Esophagus (tissue), 2 donors: ENCODE measurements around the gene MFNG. TPM values are rescaled to one million over a fixed set of nuclear protein-coding genes. Genes with fewer than 3 reads are reported as not detected.

Source experiments
- H3K27ac ChIP-seq, 2 donors: one replicate each; pipeline ENCODE4 v1.5.1; 2013; ENCODE audit warnings: low read depth in 2 of 2, mild to moderate bottlenecking in 2 of 2, inconsistent platforms in 1 of 2, low read length in 1 of 2, moderate library complexity in 1 of 2
- H3K27me3 ChIP-seq, 2 donors: one replicate each; pipeline ENCODE4 v1.6.1; 2013; ENCODE audit warnings: low read length in 2 of 2, control low read depth in 1 of 2, mild to moderate bottlenecking in 1 of 2; ENCODE audit not compliant: insufficient read depth in 2 of 2, control insufficient read depth in 1 of 2
- H3K36me3 ChIP-seq, 2 donors: one replicate each; pipeline ENCODE4 v1.6.1; 2013; ENCODE audit warnings: low read length in 1 of 2; ENCODE audit not compliant: control insufficient read depth in 2 of 2, insufficient read depth in 2 of 2
- H3K4me1 ChIP-seq, 2 donors: one replicate each; pipeline ENCODE4 v1.6.1; 2013; ENCODE audit warnings: low read length in 1 of 2; ENCODE audit not compliant: control insufficient read depth in 2 of 2, insufficient read depth in 2 of 2
- H3K4me3 ChIP-seq, 2 donors: one replicate each; pipeline ENCODE4 v1.5.1; 2013; ENCODE audit warnings: low read length in 2 of 2, mild to moderate bottlenecking in 2 of 2, low read depth in 1 of 2, moderate library complexity in 1 of 2
- H3K9me3 ChIP-seq, 2 donors: one replicate each; pipeline ENCODE4 v1.6.1; 2013; ENCODE audit warnings: mild to moderate bottlenecking in 2 of 2, low read depth in 1 of 2, low read length in 1 of 2, moderate library complexity in 1 of 2; ENCODE audit not compliant: control insufficient read depth in 2 of 2, insufficient read depth in 1 of 2
- WGBS, 2 donors: extraction: QIAGEN DNeasy Blood & Tissue Kit; methylation state at CpG; one replicate each; pipeline ENCODE4 v1.1.7; 2013; 5-methylcytosine and 5-hydroxymethylcytosine counted together
- polyA plus RNA-seq, 2 donors: library from polyadenylated mRNA; stranded (reverse); fragments of 200-250 nt; gene quantifications; one replicate each; pipeline ENCODE4 v1.2.3, GENCODE V29; 2013
- donor health status: healthy with polysubstance abuse.
- donor health status: Bipolar disorder and iron deficiency.

MFNG gene
- polyA plus RNA-seq, 2 donors, result 2.6 to 3.1 TPM

DNA sequence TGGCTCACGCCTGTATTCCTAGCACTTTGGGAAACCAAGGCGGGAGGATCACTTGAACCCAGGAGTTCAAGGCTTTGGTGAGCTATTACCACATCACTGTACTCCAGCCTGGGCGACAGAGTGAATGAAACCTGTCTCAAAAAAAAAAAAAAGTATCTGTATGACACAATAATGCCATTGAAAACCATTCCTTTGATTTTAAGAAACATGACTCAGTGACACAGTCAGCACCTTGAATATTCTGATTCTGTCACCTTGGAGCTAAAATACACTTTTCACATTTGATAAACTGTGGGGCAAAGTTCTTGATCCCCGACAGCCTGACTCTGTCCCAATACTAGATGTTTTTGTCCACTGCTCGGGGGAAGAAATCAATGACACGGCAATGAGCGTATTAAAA lies 42.2 kb downstream of the MFNG start:
- no peaks in the 10 kb centered on the region for H3K36me3 ChIP-seq
- WGBS, 2 donors, result 70 to 72% methylated on average over 7 of the region's 7 CpGs
- H3K4me3 ChIP-seq, result no peak overlapping the region
- H3K9me3 ChIP-seq, result peaks cover 0 to 8% of the 10 kb centered on the region in 2 donors
- H3K4me1 ChIP-seq, result no peaks in the 10 kb centered on the region
- H3K27me3 ChIP-seq, result peaks cover 0 to 3% of the 10 kb centered on the region in 2 donors
- no peak overlapping the region for H3K27ac ChIP-seq

DNA sequence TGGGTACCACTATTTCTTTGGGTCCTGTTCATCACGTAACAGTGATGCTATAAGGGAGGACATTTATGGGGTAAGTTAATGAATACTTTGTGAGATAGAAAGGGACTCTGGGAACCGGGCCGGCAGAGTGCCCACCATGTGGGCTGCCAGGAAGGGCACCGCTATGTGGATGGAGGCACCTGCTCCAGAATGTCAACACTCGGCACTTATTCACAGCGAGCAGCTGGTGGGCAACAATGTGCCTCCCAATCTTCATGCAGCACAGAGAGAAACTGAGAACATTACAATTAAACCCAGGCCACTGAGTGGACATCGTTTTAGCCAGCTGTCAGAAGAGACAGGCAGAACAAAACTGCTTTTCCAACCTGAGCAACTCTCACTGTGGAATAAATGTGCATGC lies 43.1 kb downstream of the MFNG start:
- H3K27me3 ChIP-seq, result peaks cover 0 to 3% of the 10 kb centered on the region in 2 donors
- no peak overlapping the region for H3K4me3 ChIP-seq
- H3K9me3 ChIP-seq, result peaks cover 0 to 8% of the 10 kb centered on the region in 2 donors
- no peak overlapping the region for H3K27ac ChIP-seq
- H3K36me3 ChIP-seq, result no peaks in the 10 kb centered on the region
- H3K4me1 ChIP-seq, result no peaks in the 10 kb centered on the region
- 86% methylated on average over 7 of the region's 7 CpGs for WGBS, 2 donors

DNA sequence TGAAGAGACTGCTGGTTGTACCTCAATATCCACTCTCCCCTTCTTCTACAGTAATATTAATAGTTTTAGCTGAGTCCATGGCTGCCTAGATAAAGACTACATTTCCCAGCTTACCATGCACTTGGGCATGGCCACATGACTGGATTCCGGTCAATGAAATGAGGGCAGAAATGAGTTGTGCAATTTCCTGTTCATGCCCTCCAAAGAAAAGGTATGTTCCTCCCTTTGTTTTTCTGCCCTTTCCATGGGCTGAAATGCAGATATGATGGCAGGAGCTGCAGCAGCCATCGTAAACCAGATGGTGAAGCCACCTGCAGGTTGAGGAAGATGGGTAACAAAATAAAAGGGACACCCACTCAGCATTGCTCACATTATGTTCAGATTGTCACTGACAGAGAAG lies 43.6 kb downstream of the MFNG start:
- 81 to 82% methylated on average over 2 of the region's 2 CpGs for WGBS, 2 donors
- H3K27me3 ChIP-seq, result peaks cover 0 to 3% of the 10 kb centered on the region in 2 donors

DNA sequence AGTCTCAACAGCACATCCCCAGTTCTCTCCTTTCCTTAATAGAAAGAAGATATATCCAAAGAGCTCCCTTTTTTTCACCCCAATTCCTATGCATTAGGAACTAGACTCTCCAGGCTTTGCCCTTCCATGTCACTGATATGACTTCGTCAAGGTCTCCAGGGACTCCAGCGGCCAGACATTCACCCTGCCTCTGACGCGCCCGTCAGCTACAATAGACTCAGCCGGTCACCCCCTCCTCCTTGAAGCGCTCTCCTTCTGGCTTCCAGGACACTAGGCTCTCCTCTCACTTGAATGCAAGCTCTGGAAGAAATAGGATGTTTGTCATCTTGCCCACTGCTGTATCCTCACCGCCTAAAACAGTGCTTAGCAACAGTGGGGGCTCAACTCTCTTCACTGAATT lies 44.0 kb downstream of the MFNG start:
- 66 to 68% methylated on average over 8 of the region's 8 CpGs for WGBS, 2 donors
- H3K27me3 ChIP-seq, result peaks cover 0 to 3% of the 10 kb centered on the region in 2 donors

More for the DNA sequence above, 43.6 kb downstream of the MFNG start:
- Histone ChIP-seq H3K9me3 (peaks cover 0 to 8% of the 10 kb centered on the region in 2 donors), H3K36me3 (no peaks in the 10 kb centered on the region), H3K4me1 (no peaks in the 10 kb centered on the region), H3K27ac (no peak overlapping the region), H3K4me3 (no peak overlapping the region)

DNA sequence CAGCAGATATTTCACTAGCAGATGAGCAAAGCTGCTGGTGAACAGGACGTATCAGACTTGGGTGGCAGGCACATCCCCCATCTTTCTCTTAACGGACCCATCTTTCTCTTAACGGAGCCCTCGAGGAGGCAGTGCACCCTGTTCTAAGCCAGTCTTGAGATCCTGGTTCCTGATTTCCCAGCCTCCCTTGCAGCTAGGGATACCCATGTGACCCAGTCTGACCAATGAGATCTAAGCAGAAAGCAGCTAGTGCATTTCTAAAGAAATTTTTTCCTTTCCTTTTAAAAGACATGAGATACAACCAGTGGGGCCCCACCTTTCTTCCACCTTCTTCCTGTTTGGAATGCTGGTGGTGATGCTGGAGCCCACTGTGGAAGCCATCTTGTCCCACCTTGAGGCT lies 45.3 kb downstream of the MFNG start:
- peaks cover 0 to 3% of the 10 kb centered on the region in 2 donors for H3K27me3 ChIP-seq
- 83 to 87% methylated on average over 4 of the region's 4 CpGs for WGBS, 2 donors
- H3K27ac ChIP-seq, result no peak overlapping the region
- no peak overlapping the region for H3K4me3 ChIP-seq
- H3K9me3 ChIP-seq, result peaks cover 0 to 8% of the 10 kb centered on the region in 2 donors
- H3K4me1 ChIP-seq, result no peaks in the 10 kb centered on the region
- no peaks in the 10 kb centered on the region for H3K36me3 ChIP-seq

More for the DNA sequence above, 44.0 kb downstream of the MFNG start:
- Histone ChIP-seq H3K4me3 (no peak overlapping the region), H3K27ac (no peak overlapping the region), H3K4me1 (no peaks in the 10 kb centered on the region), H3K9me3 (peaks cover 0 to 8% of the 10 kb centered on the region in 2 donors), H3K36me3 (no peaks in the 10 kb centered on the region)

DNA sequence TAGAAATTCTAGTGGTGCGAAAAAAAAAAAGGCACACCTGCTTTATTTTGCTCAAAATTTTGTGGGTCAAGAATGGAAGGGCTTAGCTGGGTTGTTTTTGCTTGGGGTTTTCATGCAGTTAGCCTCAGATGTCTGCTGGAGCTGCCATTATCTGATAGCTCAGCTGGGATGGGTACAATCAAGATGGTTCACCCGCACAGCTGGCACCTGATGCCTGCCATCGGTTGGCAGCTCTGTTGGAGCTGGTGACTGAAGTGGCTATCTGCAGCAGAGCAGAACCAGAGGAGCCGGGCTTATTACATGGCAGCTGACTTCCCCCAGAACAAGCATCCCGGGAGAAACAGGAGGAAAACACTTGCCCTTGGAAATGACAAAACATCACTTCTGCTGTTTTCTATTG lies 46.8 kb downstream of the MFNG start:
- H3K4me3 ChIP-seq, result no peak overlapping the region
- H3K27ac ChIP-seq, result no peak overlapping the region
- H3K4me1 ChIP-seq, result no peaks in the 10 kb centered on the region
- 67 to 71% methylated on average over 5 of the region's 5 CpGs for WGBS, 2 donors
- peaks cover 0 to 8% of the 10 kb centered on the region in 2 donors for H3K9me3 ChIP-seq
- H3K36me3 ChIP-seq, result no peaks in the 10 kb centered on the region
- H3K27me3 ChIP-seq, result peaks cover 0 to 3% of the 10 kb centered on the region in 2 donors

DNA sequence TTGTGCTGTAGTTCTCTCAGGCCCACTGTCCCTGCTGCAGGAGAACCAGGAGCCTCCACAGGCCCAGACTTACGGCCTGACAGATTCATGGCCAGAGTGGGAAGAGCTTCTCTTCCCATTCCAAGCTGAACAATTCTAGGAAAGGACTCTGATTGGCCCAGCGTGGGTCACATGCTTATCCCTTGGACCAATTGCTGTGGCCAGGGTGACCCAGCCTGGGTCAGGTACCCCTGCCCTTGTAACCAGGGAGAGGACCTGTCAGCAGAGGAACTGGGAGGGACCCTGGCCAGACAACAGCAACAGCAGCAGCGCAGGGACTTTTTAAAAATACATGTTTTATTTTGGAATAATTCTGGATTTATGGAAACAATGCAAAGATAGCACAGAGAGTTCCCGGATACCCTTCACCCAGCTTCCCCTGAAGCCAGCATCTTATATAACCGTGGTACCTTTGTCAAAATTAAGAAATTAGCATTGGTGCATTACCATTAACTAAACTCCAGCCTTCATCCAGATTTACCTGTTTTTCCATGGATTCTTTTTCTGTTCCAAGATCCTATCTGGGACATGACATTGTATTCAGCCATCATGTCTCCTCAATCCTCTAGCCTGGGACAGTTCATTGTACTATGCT lies 50.1 kb downstream of the MFNG start:
- H3K27ac ChIP-seq, result no peak overlapping the region
- no peaks in the 10 kb centered on the region for H3K36me3 ChIP-seq
- H3K9me3 ChIP-seq, result peaks cover 0 to 8% of the 10 kb centered on the region in 2 donors
- H3K4me3 ChIP-seq, result no peak overlapping the region
- WGBS, 2 donors, result 89 to 92% methylated on average over 5 of the region's 5 CpGs
- peaks cover 0 to under 1% of the 10 kb centered on the region in 2 donors for H3K27me3 ChIP-seq
- H3K4me1 ChIP-seq, result no peaks in the 10 kb centered on the region

DNA sequence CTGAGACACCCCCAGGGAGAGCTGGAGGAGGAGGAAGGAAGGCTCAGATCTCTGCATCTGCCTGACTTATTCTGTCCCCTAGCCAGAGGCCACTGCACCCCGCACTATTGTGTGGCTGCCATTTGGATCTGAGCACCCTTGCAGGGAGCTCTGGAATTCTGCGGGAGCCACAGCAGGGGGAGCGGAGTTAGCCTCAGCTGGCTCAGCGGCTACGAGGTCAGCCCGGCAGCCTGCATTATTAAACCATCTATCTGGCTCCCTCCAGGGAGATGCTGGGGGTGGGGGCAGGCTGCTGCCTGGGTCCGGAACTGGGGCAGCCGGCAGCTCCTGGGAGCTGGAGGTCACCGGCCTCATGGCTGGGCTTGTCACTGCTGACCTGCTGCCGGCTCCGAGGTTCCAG lies 52.4 kb downstream of the MFNG start:
- Histone ChIP-seq H3K4me3 (no peak overlapping the region), H3K4me1 (no peaks in the 10 kb centered on the region), H3K27ac (no peak overlapping the region), H3K27me3 (no peaks in the 10 kb centered on the region), H3K9me3 (peaks cover 0 to 2% of the 10 kb centered on the region in 2 donors), H3K36me3 (no peaks in the 10 kb centered on the region)
- WGBS, 2 donors, result 50 to 56% methylated on average over 11 of the region's 11 CpGs

DNA sequence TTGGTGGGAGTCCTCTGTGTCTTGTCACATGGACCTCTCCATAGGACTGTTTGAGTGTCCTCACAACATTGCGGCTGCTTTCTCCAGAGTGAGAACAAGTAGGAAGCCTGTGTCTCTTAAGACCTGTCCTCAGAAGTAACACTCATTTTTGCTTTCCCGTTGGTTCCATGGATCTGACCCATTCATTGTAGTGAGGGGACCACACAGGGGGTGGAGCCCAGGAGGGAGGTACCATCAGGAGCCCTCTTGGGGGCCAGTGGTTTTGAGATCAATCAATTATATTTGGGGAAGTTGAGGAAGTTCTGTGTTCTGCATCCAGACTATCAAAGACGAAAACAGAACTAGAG lies 53.5 kb downstream of the MFNG start:
- Histone ChIP-seq H3K27me3 (peaks cover 0 to 9% of the 10 kb centered on the region in 2 donors), H3K9me3 (peaks cover 0 to 2% of the 10 kb centered on the region in 2 donors)
- WGBS, 2 donors, result 92 to 93% methylated on average over 3 of the region's 3 CpGs

More for the DNA sequence above, 53.5 kb downstream of the MFNG start:
- Histone ChIP-seq H3K27ac (no peak overlapping the region), H3K36me3 (no peaks in the 10 kb centered on the region), H3K4me3 (no peak overlapping the region), H3K4me1 (no peaks in the 10 kb centered on the region)
